Measurements from ENCODE around the gene VWF. TPM values are rescaled to one million over a fixed set of nuclear protein-coding genes. Genes with fewer than 3 reads are reported as not detected.

VWF gene
- total and polyA plus RNA-seq, 2 donors (not counting 3 experiments of a cell fraction or from before 2014, with no cell fraction given) = 1,041 to 2,328 TPM

- Histone ChIP-seq H2AFZ (ENCODE audit: low read depth, low read length) (no peak overlapping the region), H3K9me3 (replicated peaks; ENCODE audit: control insufficient read depth, insufficient read depth, low read length) (no peaks in the 10 kb centered on the region), H4K20me1 (replicated peaks; ENCODE audit: control insufficient read depth, extremely low read depth, insufficient read depth, low read length) (no peaks in the 10 kb centered on the region), H3K9ac (replicated peaks; ENCODE audit: extremely low read depth, insufficient read depth, low read length) (peak overlapping the region; percentile 90), H3K27me3 (ENCODE audit: control insufficient read depth in 2 of 2, insufficient read depth in 2 of 2, low read length in 2 of 2) (no peaks in the 10 kb centered on the region), H3K4me3 (replicated peaks in 1 of 3; ENCODE audit: insufficient read depth in 1 of 3, low read depth in 1 of 3, low read length in 3 of 3) (no peak overlapping the region), H3K36me3 (ENCODE audit: control insufficient read depth in 2 of 2, extremely low read depth in 1 of 2, insufficient read depth in 2 of 2, low read length in 2 of 2) (peaks cover 35 to 45% of the 10 kb centered on the region in 2 experiments), H3K4me2 (ENCODE audit: insufficient read depth, low read length) (no peak overlapping the region), H3K4me1 (ENCODE audit: control insufficient read depth, extremely low read depth, insufficient read depth, low read length) (peaks cover 89% of the 10 kb centered on the region), H3K9me1 (replicated peaks; ENCODE audit: control insufficient read depth, extremely low read depth, insufficient read depth, low read length) (no peaks in the 10 kb centered on the region), H3K79me2 (ENCODE audit: control insufficient read depth, insufficient read depth, low read length) (peaks cover 61% of the 10 kb centered on the region), H3K27ac (ENCODE audit: insufficient read depth, low read depth, low read length) (peak overlapping the region; percentile 100)
- BruUV-seq (replicated peaks) = no TSS peak
- no peak for TF ChIP-seq EZH2 (IDR thresholded peaks at IDR 0.05; ENCODE audit: borderline replicate concordance, low read depth, low read length, severe bottlenecking)
- ChIA-PET POLR2A (interaction anchor here (0.8 to 3.1 kb wide), 3 partner anchors 11 to 164 kb away, joined by 3 to 13 read pairs (median 6); partner anchors contain the start of gene VWF), CTCF (interaction anchor here (0.9 to 2.3 kb wide), 2 partner anchors 47 to 82 kb away, joined by 5 to 6 read pairs; no protein-coding TSS in a partner anchor)
- dilution Hi-C loops (cut with MboI; ENCODE audit: extremely low pct_ligation_motif_present, low sequenced_read_pairs) (no loop called here), intact Hi-C loops (cut with micrococcal nuclease) (no loop called here)
- DNase-seq (ENCODE audit: low read depth, low spot score) (no peak), FAIRE-seq (no peak)
Observed at GRCh38 chr12:6113691-6114475, 10.6 kb downstream of the VWF start.

- CTCF ChIA-PET = interaction anchor here (1.0 to 1.8 kb wide), 5 partner anchors 10 to 84 kb away, joined by 3 to 5 read pairs (median 4); no protein-coding TSS in a partner anchor
- Histone ChIP-seq H3K27ac (ENCODE audit: insufficient read depth, low read depth, low read length) (peak overlapping the region; percentile 73), H3K9ac (replicated peaks; ENCODE audit: extremely low read depth, insufficient read depth, low read length) (peak overlapping the region; percentile 37), H3K9me1 (replicated peaks; ENCODE audit: control insufficient read depth, extremely low read depth, insufficient read depth, low read length) (no peaks in the 10 kb centered on the region), H3K4me1 (ENCODE audit: control insufficient read depth, extremely low read depth, insufficient read depth, low read length) (peaks cover 87% of the 10 kb centered on the region), H3K79me2 (ENCODE audit: control insufficient read depth, insufficient read depth, low read length) (peaks cover 58% of the 10 kb centered on the region), H3K4me2 (ENCODE audit: insufficient read depth, low read length) (no peak overlapping the region), H3K36me3 (ENCODE audit: control insufficient read depth in 2 of 2, extremely low read depth in 1 of 2, insufficient read depth in 2 of 2, low read length in 2 of 2) (peaks cover 39 to 41% of the 10 kb centered on the region in 2 experiments), H3K27me3 (ENCODE audit: control insufficient read depth in 2 of 2, insufficient read depth in 2 of 2, low read length in 2 of 2) (no peaks in the 10 kb centered on the region), H3K9me3 (replicated peaks; ENCODE audit: control insufficient read depth, insufficient read depth, low read length) (no peaks in the 10 kb centered on the region), H4K20me1 (replicated peaks; ENCODE audit: control insufficient read depth, extremely low read depth, insufficient read depth, low read length) (no peaks in the 10 kb centered on the region), H3K4me3 (replicated peaks in 1 of 3; ENCODE audit: insufficient read depth in 1 of 3, low read depth in 1 of 3, low read length in 3 of 3) (no peak overlapping the region), H2AFZ (ENCODE audit: low read depth, low read length) (no peak overlapping the region)
- intact Hi-C loops (cut with micrococcal nuclease) = no loop called here
- POLR2A ChIA-PET = interaction anchor here (0.7 to 1.7 kb wide), 4 partner anchors 10 to 59 kb away, joined by 3 to 10 read pairs (median 4); no protein-coding TSS in a partner anchor
- FAIRE-seq (peak; percentile 50), DNase-seq (ENCODE audit: low read depth, low spot score) (no peak)
- dilution Hi-C loops (cut with MboI; ENCODE audit: extremely low pct_ligation_motif_present, low sequenced_read_pairs) = no loop called here
- no TSS peak for BruUV-seq (replicated peaks)
- TF ChIP-seq MYC (IDR thresholded peaks at IDR 0.05; ENCODE audit: low read depth, low read length) (no peak), POLR2AphosphoS5 (IDR thresholded peaks at IDR 0.05; ENCODE audit: insufficient read depth, low read depth, low read length) (peak; percentile 21), GATA2 (IDR thresholded peaks at IDR 0.05; ENCODE audit: insufficient read depth, insufficient read length, low read depth, low read length) (no peak), JUN (IDR thresholded peaks at IDR 0.05; ENCODE audit: borderline replicate concordance, insufficient read depth, insufficient read length, low read depth) (no peak)
Observed at GRCh38 chr12:6112004-6112403, 12.5 kb downstream of the VWF start.

All from endothelial cell of umbilical vein (primary cell).